Measurements from ENCODE around the gene ETV6.

DNA sequence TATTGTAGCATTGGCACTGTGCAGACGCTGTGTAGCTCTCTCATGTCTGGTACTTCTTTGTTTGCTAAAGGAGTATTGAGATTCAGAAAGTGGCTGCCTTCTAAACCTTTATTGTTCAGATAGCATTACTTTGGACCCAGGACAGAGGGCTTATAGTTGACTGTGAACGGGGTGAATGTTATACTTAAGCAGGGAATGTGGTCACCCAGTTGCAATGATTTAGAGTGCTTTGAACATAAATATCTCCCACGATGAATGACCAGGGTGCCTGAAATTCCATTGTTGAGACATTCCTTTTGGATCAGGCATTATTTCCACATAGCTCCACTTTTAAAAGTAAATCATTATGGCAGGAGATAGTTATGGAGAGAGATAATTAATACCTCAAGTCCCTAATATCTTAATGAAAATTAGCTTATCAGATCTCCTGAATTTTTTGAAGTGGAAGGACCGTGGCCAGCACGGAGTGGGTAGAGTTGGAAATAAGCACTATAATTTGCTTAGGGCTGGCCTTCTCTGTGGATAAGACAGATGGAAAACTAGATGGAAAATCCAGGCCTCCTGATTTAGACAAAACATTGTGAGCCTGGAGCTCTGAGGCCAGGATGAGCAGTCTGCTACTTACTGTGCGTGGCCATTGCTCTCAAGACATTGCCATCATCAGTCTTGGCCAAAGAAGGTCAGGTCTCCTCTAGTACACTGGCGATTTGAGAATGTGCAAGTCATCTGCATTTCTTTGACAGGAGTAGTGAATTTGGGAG, 114.5 kb downstream of the ETV6 start:
- TF ChIP-seq POLR2AphosphoS5 (IDR thresholded peaks at IDR 0.05; ENCODE audit: low read depth, low read length): no peak
- TF ChIP-seq POLR2A (IDR thresholded peaks at IDR 0.05; ENCODE audit: low read depth, low read length): 0 out of 2 replicates have a peak, but pooled peaks have one; percentile 26

Measured in GM12892 (cell line).